DLD1 (cell line): ENCODE results near the gene THRB.
"Not testable (repeated sequence)": the region's sequence is repeated elsewhere in the genome, so short reads cannot be mapped to it uniquely, and the experiment has no call there.

Experiments
- in situ Hi-C: cut with HindIII; loops from 2 replicates; pipeline ENCODE4 v1.10.0; 2017; ENCODE audit warnings: low sequenced_read_pairs

Gene THRB

GRCh38 chr3:24410860-24411259 is 83.8 kb downstream of the THRB start:
- in situ Hi-C loops, result no loop called here

DNA sequence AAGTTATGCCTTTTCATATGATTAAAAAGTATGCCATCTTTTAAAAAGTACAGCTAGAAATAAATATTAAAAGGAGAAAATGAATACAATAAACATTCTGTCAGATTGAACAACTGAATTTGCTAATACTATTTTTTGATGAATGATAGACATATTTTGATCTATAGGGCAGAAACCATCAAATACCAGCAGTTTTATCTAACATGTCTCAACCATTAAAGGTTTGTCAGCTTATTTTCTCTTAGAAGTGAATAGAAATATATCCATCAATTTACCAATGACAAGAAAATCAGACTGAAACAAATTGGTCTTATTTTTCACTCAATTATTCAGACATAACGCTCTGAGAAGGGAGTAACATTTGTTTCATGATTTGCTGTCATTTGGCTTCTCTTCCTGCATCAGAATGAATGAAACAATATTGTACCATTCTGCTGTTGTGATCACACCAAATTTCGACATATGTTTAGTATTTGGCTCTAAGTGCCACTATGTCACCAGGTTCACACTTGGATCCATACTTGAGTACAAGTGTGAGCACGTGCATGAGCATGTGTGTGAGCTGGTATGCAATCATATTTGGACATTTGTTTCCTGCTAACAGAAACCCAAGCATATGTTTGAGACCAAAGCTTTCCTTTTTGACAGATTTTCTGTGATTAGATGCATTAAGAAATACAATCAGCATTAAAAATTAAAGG is 86.5 kb downstream of the THRB start:
- in situ Hi-C loops, result no loop called here

- in situ Hi-C loops, result no loop called here
Measured at GRCh38 chr3:24406900-24407299, 87.8 kb downstream of the THRB start.

DNA sequence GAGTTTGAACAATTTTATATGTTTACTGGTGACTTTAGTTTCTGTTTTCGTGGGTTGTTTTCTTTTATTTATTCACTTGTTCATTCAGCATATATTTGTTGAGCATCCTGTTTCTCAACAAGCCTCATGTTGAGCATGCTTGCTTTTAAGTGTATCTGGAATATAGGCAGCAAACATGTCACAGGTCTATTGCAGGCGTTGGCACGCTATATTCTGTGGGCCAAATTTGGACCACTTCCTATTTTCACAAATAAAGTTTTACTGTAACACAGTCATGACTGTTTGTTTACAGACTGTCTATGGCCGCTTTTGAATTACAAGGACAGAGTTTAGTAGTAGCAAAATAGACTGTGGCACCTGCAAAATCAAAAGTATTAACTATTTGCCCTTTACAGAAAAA is 89.6 kb downstream of the THRB start:
- in situ Hi-C loops, result no loop called here

GRCh38 chr3:24401811-24402185 is 92.9 kb downstream of the THRB start:
- in situ Hi-C loops, result no loop called here

DNA sequence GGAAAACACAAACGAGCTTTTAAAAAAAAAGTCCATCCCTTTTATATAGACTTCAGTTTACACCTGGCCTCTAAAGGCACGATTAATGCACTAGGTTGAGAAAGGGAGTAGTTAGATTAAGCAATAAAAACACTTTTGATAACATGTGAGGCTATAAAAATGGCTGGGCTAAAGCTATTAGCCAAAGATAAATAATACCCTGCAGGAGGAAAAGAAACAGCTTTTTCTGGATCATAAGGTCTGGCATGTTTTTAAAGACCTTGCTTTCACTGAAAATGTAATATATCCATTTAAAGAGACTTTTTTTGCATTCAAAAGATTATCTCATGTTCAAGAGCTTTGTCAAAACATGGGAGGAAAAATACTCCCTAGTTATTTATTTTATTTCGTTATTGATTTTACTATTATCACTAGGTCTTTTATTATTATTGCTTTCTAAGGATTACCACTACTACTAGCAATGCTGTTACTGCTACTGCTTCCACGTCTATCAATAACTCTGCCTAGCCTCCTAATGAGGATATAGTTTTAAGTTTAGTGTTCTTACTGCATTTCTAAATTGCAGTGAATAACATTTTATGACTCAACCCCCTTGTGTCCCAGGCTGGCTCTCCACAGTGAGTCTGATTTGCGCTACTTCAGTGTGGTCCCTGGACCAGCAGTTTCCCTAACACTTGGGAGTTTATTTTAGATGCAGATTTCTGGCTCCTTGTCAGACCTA is 93.4 kb downstream of the THRB start:
- in situ Hi-C loops, result no loop called here

- in situ Hi-C loops, result no loop called here
Measured at GRCh38 chr3:24400450-24400849, 94.2 kb downstream of the THRB start.

GRCh38 chr3:24400015-24400414 is 94.6 kb downstream of the THRB start:
- in situ Hi-C loops, result no loop called here

- in situ Hi-C loops, result no loop called here
Measured at GRCh38 chr3:24399614-24400013, 95.0 kb downstream of the THRB start.

DNA sequence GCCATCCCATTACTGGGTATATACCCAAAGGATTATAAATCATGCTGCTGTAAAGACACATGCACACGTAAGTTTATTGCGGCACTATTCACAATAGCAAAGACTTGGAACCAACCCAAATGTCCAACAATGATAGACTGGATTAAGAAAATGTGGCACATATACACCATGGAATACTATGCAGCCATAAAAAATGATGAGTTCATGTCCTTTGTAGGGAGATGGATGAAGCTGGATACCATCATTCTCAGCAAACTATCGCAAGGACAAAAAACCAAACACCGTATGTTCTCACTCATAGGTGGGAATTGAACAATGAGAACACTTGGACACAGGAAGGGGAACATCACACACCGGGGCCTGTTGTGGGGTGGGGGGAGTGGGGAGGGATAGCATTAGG is 95.9 kb downstream of the THRB start:
- in situ Hi-C loops, result not testable (repeated sequence)

DNA sequence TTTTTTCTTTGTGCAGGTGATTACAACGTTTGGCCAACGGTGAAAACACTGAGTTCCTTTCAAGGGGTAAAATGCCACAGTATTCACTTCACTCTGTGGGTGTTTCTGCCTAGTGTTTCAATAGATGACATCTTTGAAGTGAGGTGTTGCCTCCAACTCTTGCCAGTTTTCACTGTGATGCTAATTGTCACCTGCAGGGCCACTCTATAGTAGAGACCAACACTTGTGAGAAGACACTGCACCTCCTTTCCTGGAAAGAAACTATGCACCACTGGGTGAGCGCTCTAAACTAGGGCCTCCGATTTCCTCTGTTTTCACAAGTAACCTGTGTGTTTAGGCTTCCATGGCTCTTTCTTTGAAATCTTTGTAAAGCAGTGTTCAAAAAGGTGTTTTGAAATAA is 98.3 kb downstream of the THRB start:
- in situ Hi-C loops, result no loop called here

GRCh38 chr3:24394754-24395153 is 99.9 kb downstream of the THRB start:
- in situ Hi-C loops, result no loop called here

GRCh38 chr3:24393316-24393715 is 101.3 kb downstream of the THRB start:
- in situ Hi-C loops, result no loop called here

DNA sequence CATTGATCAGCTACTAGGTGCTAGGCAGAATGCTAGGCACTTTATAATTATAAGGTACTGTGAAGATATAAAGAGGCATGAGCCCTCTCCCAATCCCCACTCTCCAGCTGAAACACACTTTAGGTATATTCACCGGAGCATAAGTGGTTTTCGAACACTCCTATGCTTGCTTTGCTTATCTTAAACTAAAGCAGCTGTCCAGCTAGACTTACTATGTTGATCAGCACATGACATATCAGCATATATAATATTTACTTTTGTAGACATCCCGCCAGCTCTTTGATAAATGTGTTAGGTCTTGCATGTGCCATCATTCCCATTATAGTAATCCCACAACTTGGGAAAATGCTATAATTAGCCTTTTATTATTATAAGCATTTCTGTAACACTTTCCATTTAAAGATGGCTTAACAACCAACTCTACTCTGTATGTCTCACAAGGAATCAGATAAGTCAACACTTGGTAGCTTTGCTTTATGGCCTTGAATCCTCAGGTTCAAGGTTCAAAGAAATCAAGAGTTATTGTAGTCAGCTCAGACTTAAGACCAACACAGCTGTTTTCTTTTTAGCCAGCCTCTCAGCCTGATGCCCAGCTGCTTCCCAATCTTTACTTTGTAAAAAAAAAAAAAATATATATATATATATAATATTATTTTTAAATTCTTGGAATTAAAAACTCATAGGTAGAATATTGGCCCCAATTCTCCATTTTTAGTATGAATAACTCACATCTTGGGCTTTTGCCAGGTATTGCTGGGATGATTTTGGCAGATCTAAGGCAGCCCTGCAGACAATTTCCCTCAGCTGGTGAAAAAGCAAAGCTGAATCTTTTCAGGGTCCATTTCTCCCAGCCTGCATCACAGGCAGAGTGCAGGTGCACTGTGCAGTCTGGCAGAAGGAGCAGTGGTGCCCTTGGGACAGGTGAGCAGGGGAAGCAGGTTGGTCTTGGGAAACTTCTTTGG is 104.2 kb downstream of the THRB start:
- in situ Hi-C loops, result no loop called here

GRCh38 chr3:24389108-24390090 is 105.3 kb downstream of the THRB start:
- in situ Hi-C loops, result no loop called here

GRCh38 chr3:24388611-24389010 is 106.0 kb downstream of the THRB start:
- in situ Hi-C loops, result no loop called here

DNA sequence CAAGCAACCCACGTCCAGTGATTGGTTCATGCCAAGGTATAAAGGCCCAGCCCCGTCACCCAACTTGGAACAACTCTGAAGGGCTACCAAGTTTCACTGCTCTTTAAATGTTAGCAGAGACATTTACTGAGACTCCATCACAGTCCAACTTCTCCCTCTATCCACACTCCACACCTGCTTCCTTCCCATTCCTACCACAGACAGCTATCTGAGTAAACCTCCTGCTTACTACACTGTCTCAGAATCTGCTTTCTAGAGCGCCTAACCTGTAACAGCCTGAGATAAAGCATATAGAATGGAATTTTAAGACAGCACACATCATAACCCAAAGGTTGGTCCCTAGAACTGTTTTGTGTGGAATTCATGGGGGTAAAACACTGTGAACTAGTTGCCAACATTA is 106.5 kb downstream of the THRB start:
- in situ Hi-C loops, result no loop called here

DNA sequence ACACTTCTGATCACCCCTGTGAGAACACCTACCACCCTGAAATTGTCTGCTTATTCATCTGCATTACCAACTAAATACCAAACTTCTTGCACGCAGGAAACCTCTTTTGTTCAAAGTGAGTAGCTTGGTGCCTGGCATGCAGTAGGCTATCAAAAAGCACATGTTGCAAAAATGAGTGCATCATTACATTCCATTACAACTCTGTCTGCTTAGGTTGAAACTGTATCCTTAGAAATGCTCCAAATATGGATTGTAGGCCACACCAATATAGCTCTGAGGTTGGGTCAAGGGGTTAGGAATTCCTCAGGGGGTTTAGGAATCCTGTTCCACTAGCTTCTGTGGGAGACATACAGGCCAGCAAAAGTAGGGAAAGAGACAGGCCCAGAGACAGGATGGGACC is 107.2 kb downstream of the THRB start:
- in situ Hi-C loops, result no loop called here

DNA sequence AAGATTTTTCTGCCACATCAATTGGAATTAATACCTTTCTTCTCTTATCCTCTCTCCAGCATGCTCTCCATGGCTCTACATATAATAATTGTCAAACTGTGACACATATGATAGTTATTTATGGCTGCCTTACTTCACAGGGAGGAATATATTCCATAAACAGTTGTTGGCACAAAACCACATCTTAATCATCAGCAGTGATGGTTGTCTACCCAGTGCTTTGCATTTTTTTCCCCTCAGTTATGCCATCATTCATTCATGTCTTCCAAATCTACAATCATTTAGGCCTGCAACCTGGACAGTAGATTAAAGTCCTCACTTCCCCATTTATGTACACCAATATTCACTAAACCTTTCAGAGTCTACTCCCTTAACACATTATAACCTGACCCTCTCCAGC is 107.7 kb downstream of the THRB start:
- in situ Hi-C loops, result no loop called here

- in situ Hi-C loops, result no loop called here
Measured at GRCh38 chr3:24386458-24386857, 108.2 kb downstream of the THRB start.
